ENCODE results near the gene CARD9.

CARD9 gene

GRCh38 chr9:136347472-136348256 lies 25.8 kb downstream of the CARD9 start:
- no peak for DNase-seq (ENCODE audit: low read depth in 2 of 2)

GRCh38 chr9:136346927-136347465 lies 26.5 kb downstream of the CARD9 start:
- no peak for DNase-seq (ENCODE audit: low read depth in 2 of 2)

DNA sequence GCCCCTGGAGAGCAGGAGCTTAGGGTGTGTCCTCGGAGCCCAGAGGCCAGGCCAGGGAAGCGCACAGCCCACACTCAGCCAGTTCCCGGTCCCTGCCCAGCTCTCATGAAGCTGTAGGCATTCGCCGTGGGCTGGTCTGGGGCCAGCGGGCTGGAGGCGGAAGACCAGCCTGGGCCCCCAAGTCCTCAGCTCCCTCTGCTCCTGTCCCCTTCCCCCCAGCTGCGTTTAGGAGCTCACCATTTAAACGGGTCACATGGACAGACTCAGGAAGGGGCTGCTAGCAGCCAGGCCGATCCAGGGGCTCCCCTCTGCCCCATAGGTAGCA lies 27.4 kb downstream of the CARD9 start:
- no peak for DNase-seq (ENCODE audit: low read depth in 2 of 2)

GRCh38 chr9:136345281-136346156 lies 27.9 kb downstream of the CARD9 start:
- DNase-seq (ENCODE audit: low read depth in 2 of 2) = no peak

DNA sequence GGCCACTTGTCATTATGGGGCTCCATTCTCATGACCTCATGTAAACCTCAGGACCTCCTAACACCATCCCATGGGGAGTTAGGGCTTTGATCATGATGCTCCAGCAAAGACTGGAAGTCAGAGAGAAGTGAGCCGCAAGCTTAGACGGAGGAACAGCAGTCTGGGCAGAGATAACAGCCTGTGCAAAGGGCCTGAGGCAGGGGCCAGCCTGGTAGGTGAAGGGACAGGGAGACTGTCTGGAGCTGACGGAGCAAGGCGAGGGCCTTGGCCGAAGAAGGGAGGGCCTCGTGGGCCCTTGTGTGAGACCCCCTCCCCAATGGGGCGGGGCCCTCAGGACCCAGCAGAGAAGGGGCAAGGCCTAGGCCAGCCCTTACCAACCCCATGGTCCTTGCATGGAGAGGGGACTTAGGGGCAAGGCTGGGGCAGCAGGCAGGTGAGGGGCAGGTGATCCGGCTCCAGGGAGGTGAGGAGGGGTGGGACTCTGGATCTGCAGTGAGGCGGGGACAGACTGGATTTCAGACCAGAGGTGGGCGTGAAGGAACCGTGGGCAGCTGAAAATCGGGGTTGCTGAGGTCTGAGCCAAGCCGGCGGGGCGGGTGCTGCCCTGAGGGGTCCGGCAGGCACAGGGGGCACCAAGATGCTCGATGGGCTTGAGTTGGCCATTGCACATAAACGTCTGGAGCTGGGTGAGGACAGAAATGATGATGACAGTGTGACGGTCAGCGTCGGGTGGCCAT lies 28.8 kb downstream of the CARD9 start:
- DNase-seq (ENCODE audit: low read depth in 2 of 2) = no peak

GRCh38 chr9:136343884-136344269 lies 29.6 kb downstream of the CARD9 start:
- DNase-seq (ENCODE audit: low read depth in 2 of 2) = no peak

DNA sequence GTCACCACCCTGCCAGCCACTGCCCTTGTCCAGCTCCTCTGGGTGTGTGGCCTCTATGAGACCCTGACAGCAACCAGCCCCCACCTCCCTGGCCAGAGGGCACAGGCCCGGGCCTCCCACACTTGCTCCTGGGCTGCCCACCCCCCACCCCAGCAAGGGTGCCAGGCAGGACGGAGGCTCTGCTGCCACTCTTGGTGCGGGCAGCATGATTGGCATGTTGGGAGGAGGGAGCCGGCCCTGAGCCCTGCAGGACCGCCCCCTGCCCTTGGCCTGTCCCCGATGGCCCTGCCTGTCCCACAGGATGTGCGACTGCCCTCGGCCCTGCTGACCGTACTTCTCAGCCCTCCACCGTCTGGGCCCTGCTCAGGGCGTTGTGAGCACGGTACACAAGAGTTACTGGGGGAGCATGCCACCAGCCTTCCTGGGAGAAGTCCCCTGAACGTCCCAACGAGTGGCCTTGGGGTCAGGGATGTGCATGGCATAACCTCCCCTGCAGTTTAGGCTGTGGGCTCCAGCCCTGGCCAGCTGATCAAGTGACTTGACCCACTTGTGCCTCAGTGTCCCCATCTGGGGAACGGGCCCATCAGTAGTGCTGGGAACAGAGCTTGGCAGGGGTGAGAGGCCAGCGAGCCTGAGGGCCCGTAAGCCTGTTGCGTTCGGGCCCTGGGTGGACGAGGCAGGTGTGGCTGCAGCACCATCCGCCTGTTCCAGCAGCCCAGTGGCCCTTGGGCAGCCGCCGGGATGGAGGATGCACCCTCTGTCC lies 30.2 kb downstream of the CARD9 start:
- DNase-seq (ENCODE audit: low read depth in 2 of 2) = no peak

DNA sequence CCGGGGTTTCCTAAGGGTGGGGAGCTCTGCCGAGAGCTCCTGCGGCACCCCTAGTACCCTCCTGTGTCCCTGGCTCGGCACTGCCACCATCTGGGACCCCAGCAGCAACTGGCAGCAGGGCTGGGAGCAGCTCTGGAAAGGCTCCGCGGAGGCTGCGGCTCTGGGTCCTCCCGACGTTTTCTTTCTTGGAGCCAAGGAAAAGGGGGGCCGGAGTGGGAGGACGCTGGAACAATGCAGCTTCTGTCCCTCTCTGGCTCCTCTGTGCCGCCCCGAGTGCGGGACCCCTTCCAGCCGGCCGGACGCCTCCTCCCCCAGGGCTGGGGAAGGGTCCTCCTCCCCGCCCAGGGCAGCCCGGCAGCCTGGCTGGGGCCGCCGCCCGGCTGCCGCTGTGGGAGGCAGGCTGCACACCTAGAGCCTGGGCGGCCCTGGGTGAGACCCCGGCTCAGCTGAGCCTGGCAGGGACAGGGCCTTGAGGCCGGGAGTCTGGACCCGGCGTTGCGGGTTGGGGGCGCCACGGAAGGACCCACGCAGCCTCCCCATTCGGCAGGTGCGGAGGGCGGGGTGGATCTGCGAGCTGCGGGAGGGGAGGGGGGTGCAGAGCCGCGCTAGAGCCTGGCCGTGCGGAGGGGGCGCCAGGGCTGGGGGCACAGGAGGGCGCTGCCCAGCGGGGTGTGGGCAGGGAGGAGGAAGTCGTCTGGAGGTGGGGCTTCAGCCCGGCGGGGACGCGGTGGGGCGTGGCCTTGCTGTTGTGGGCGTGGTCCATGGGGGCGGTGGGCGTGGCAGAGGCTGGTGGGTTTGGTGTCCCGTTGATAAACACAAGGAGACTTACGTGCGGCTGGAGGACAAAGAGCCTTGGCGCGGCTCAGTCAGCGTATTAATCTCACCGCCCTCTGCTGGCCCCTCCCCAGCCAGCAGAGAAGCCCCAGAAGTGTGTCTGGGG lies 31.0 kb downstream of the CARD9 start:
- peak; percentile 38 to 39 for DNase-seq (ENCODE audit: low read depth in 2 of 2)

- no peak for DNase-seq (ENCODE audit: low read depth in 2 of 2)
Observed at GRCh38 chr9:136341769-136342168, 31.7 kb downstream of the CARD9 start.

DNA sequence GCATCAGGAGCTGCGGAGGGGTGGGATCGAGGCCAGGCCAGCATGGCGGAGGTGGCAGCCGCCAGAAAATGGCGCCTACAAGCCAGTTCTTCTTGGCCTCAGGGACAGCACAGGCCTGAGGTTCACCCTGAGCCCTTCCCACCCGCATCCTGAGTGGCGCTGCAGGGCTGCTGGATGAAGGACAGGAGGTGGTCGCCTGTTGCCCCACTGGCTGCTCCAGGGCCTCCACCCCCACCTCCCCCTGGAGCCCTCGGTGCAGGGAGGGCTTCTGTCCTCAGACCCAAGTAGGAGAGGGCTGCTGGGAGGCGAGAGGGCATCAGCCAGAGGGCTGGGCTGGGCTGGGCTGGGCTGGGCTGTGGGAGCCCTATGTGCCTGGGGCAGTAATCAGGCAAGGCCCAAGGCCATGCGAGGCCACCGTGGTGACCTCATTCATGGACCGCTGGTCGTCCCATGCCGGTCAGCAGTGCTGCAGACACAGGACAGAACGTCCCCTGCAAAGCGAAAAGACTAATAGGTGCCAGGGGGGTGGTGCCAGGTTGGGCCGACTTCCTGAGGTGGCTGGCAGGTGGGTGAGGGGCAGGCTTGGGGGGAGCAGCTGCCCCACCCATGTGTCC lies 32.3 kb downstream of the CARD9 start:
- DNase-seq (ENCODE audit: low read depth in 2 of 2) = no peak

GRCh38 chr9:136340356-136341041 lies 33.0 kb downstream of the CARD9 start:
- DNase-seq (ENCODE audit: low read depth in 2 of 2) = no peak

GRCh38 chr9:136339958-136340310 lies 33.5 kb downstream of the CARD9 start:
- no peak for DNase-seq (ENCODE audit: low read depth in 2 of 2)

- DNase-seq (ENCODE audit: low read depth in 2 of 2) = no peak
Observed at GRCh38 chr9:136339173-136339957, 34.1 kb downstream of the CARD9 start.

- DNase-seq (ENCODE audit: low read depth in 2 of 2) = no peak
Observed at GRCh38 chr9:136338511-136338910, 35.0 kb downstream of the CARD9 start.

GRCh38 chr9:136337416-136338395 lies 35.8 kb downstream of the CARD9 start:
- no peak for DNase-seq (ENCODE audit: low read depth in 2 of 2)

GRCh38 chr9:136336881-136337280 lies 36.6 kb downstream of the CARD9 start:
- no peak for DNase-seq (ENCODE audit: low read depth in 2 of 2)

DNA sequence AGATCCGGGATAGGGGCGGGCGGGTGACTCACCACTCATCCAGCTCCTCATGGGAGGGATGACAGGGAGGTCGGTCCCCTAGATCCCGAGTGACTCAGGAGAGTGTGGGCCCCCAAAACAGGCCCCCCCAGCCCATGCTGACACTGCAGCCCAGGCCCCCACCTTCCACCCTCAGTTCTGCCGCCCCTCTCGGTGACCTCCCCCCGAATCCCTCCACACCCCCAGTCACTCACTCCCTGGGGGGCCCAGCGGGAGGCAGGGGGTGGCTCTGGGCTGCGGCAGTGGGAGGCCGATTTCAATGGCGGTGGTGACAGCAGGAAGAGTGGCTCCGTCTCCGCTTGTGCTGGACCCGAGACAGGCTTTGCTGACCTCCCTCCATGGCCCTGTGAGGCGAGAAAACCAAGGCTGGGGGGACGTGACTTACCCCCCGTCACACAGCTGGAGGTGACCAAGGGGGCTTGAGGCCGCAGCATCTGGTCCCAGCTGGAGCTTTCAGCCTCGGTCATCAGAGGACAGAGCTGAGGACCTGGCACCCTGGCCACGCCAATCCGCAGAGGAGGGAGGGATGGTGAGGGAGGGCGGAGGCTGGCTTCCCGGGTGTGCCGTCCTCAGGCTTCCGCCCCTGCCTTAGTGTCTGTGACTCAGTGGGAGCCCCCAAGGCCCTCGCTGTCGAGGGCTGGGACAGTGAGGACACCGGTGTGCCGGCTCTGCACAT lies 37.2 kb downstream of the CARD9 start:
- DNase-seq (ENCODE audit: low read depth in 2 of 2) = no peak
